HL-60 (cell line): ENCODE data around the gene NPR1.

ENCODE experiments used
- GABPA ChIP-seq: IDR thresholded peaks from 2 replicates; pipeline ENCODE4 v1.6.1; 2012; ENCODE audit warnings: low read depth
- POLR2AphosphoS5 ChIP-seq: IDR thresholded peaks from 2 replicates; pipeline ENCODE4 v1.6.1; 2012; ENCODE audit warnings: low read depth
- SPI1 ChIP-seq: IDR thresholded peaks from 2 replicates; pipeline ENCODE4 v1.6.1; 2012; ENCODE audit warnings: low read depth, mild to moderate bottlenecking, borderline replicate concordance
- TF ChIP-seq, protein P1 (sequence below): IDR thresholded peaks from one replicate; pipeline ENCODE4 v1.5.1; 2011; ENCODE audit warnings: low read length, control low read depth, inconsistent platforms; ENCODE audit not compliant: insufficient read depth
- TF ChIP-seq, protein P2 (sequence below): IDR thresholded peaks from 2 replicates; pipeline ENCODE4 v1.6.1; 2012; ENCODE audit warnings: low read depth; ENCODE audit not compliant: insufficient replicate concordance

DNA sequence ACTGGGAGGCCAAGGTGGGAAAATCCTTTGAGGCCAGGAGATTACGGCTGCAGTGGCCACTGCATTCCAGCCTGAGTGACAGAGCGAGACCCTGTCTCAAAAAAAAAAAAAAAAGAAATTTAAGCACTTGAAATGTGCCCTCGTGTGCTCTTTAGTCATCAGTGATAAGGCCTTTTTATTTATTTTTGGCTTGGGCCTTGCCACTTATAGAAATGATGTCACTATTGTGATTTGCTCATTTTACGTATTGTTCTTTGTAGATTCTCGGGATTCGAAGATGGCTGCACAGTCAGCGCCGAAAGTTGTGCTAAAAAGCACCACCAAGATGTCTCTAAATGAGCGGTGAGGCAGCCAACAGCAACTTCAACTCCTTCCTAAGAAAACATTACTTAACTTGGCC is 42.2 kb upstream of the NPR1 start:
- TF ChIP-seq POLR2AphosphoS5 (no peak), GABPA (no peak), SPI1 (no peak)
- TF ChIP-seq, protein P1, sequence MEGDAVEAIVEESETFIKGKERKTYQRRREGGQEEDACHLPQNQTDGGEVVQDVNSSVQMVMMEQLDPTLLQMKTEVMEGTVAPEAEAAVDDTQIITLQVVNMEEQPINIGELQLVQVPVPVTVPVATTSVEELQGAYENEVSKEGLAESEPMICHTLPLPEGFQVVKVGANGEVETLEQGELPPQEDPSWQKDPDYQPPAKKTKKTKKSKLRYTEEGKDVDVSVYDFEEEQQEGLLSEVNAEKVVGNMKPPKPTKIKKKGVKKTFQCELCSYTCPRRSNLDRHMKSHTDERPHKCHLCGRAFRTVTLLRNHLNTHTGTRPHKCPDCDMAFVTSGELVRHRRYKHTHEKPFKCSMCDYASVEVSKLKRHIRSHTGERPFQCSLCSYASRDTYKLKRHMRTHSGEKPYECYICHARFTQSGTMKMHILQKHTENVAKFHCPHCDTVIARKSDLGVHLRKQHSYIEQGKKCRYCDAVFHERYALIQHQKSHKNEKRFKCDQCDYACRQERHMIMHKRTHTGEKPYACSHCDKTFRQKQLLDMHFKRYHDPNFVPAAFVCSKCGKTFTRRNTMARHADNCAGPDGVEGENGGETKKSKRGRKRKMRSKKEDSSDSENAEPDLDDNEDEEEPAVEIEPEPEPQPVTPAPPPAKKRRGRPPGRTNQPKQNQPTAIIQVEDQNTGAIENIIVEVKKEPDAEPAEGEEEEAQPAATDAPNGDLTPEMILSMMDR = no peak
- TF ChIP-seq, protein P2, sequence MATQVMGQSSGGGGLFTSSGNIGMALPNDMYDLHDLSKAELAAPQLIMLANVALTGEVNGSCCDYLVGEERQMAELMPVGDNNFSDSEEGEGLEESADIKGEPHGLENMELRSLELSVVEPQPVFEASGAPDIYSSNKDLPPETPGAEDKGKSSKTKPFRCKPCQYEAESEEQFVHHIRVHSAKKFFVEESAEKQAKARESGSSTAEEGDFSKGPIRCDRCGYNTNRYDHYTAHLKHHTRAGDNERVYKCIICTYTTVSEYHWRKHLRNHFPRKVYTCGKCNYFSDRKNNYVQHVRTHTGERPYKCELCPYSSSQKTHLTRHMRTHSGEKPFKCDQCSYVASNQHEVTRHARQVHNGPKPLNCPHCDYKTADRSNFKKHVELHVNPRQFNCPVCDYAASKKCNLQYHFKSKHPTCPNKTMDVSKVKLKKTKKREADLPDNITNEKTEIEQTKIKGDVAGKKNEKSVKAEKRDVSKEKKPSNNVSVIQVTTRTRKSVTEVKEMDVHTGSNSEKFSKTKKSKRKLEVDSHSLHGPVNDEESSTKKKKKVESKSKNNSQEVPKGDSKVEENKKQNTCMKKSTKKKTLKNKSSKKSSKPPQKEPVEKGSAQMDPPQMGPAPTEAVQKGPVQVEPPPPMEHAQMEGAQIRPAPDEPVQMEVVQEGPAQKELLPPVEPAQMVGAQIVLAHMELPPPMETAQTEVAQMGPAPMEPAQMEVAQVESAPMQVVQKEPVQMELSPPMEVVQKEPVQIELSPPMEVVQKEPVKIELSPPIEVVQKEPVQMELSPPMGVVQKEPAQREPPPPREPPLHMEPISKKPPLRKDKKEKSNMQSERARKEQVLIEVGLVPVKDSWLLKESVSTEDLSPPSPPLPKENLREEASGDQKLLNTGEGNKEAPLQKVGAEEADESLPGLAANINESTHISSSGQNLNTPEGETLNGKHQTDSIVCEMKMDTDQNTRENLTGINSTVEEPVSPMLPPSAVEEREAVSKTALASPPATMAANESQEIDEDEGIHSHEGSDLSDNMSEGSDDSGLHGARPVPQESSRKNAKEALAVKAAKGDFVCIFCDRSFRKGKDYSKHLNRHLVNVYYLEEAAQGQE = no peak
